HG03097 (cell line): Measurements from ENCODE around the gene CPLX3.
A peak's percentile ranks its signal among the peaks of the same experiment; 100 is the strongest.

ENCODE experiments used
- ATAC-seq: cut with Tn5 transposase; IDR thresholded peaks from one replicate; pipeline ENCODE4 v1.9.1; 2021; ENCODE audit not compliant: unreplicated experiment, low FRiP score

Gene CPLX3

DNA sequence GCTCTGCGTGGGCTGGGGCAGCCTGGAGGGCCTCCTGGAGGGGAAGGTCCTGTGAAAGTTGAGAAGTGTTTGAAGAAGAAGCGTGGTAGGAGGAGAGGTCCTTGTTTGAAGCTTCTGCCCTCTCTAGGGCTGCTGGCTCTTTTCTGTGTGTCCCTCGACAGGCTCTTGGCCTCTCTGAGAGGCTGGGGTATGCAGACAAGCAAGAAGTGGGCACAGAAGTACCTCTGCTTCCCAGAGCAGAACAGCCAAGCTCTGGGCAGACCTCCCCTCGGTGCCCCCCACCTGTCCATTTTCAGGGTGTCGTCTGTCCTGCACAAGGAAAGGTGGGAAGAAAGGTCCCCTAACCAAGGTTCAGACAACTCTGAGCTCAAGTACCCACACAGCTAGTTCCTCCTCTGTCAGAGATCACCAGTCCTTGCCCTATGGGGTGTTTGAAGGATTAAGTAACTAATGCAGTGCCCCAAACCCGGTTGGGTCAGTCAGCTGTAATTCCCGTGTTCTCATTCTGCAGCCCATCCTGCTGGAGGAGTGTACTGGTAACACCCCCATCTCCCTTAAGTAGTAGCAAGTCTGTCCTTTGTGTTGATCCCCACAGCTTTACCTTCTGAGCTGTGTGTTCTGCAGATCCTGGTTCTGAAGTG is 38.3 kb upstream of the CPLX3 start:
- ATAC-seq, result no peak

DNA sequence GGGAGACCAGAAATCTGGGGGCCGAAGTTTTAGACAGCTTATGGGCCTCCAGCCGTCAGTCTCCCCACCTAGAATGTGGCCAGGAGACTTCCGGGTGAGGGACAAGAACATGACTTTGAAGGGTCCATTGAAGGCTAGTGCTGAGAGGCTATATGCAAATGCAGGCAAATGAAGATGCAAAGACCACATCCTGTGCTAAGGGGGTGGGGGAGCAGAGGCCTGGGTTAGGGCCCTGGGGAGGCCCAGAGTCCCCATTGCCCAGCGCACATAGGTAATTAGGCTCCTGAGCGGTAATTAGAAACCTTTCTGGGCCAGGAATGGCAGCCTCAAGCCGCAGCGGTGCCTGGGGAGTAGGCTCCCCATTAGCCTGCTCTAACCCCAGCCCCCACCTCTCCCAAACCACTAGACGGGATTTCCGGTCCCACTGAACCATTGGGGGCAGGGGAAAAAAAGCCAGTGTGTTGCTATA is 37.7 kb upstream of the CPLX3 start:
- ATAC-seq, result no peak

DNA sequence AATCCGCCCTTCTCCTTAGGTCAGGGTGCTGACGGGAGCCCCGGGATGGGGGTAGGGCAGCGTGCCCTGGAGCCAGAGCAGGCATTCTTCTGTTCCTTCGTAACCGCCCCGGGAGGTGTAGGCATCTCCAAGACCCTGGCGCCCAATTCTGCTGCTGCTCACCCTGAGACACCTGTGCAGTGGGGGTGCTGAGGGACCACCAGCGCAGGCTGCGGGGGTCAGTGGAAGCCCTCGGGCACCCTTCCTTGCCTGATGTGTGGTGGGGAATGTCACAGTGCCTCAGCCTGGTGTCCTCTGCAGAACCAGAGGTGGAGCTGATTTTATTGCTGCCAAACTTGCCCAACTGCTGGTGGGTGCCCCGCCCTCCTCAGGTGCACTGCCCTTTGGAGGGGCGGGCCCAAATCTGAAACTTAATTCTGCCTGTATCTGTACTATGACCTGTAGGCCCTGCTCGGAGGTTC is 37.2 kb upstream of the CPLX3 start:
- no peak for ATAC-seq

DNA sequence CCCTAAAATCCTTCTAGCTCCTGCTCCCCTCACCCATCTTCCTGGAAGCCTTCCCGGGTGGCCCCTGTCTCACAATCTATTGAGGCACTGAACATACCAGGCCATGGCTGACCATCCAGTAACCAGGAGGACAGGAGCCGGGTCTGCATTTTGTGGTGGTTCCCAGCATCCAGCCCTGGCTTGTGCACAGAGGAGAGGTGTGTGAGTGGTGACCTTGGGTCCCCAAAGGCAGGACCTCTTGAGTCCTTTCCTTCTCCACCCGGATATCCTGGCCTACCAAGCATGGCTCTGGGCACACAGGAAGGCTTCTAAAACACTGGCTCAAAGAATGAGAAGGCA is 36.7 kb upstream of the CPLX3 start:
- no peak for ATAC-seq

DNA sequence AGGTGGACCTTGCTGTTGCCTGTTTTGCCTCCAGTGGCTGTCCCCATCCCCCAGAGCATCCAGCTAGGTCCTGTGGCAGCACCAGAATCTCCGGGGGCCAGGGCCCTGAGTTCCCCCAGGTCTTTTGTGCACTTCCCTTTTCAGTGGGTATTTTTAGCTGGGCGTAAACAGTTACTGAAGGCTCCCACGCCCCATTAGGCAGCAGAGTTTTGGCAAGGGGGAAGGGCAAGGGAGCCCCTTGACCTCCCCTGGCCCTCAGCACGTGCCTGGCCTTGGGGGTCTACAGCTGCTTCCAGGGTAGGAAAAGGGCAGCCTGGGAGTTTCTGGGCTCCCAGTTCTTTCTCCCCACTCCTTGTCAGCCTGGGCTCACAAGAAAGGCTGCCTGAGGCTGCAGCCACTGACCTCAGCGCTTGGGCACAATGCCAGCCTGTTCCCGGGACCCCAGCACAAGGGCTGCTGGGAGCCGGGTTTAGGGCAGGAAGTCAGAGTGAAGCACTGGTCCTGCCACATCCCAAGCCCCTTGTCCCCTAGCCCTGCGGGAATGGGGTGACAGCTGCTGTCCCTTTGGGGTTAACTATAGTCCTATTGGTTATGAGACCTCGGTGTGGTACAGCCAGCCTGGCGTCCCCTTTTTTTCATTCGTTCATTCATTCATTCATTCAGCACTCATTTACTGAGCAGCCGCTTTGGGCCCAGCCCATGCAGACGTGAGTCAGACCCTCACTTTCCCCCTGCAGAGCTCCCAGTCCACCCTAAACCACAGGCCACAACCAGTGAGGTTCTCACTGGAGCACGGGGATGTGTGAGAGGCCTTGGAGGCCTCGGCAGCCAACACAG is 36.1 kb upstream of the CPLX3 start:
- ATAC-seq, result no peak

DNA sequence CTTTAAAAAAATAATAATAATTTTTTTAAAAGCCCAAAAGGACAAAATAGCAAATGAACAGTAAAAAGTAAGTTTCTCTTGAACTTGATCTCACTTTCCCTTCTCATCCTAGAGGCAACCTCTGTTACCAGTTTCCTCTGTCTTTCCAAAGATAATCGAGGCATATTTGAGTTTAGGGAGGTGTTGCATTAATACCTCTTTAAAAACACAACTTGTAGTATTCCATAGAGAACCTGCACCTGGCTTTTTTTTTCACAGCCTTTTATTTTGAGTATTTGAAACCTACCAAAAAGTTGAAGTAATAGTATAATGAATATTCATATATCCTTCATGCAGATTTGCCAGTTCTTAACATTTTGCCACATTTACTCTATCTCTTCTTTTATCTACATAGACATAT is 35.4 kb upstream of the CPLX3 start:
- ATAC-seq, result no peak

DNA sequence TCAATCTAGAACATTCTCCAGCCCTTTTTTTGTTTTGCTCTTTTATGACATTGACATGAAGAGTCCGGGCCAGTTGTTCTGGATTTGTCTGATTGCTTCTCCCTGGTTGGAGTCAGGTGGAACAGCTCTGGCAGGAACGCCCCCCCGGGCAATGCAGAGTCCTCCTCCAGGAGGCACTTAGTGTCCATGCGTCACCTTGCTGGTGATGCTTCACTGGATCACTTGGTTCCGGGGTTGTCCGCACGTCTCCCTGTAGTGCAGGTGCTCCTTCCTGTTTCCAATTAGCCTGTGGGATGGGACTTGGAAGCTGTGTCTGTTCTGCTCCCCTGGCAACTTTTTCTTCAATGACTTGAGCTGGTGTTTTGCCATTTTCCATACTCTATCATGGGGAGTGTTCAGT is 34.8 kb upstream of the CPLX3 start:
- ATAC-seq, result no peak

DNA sequence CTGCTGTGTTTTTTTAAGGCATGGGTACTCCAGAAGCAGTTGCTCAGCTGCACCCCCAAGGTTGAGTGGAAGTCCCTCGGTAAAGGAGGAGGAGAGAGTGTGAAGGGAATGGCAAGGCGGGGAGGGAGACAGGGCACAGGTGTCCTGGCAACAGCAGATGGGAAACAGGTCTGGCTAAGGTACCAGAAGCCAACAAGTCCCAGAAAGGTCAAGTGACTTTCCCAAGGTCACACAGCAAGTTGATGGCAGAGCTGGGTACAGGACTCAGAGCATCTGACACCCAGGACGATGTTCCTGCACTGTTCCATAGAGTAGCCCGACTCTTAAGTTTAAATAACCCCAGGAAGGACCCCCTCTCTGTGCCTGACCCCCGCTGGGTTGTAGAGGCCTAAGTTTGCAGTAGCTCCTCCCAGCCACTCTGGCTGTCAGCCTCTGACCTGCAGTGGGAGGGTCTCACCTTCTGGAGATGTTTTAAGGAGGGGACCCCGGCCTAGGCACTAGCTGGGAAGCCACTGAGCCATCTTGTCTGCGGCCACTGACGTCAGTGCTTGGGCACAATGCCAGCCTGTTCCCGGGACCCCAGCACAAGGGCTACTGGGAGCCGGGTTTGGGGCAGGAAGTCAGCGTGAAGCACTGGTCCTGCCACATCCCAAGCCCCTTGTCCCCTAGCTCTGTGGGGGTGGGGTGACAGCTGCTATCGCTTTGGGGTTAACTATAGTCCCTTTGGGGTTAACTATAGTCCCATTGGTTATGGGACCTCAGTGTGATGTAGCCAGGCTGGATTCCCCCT is 34.0 kb upstream of the CPLX3 start:
- no peak for ATAC-seq

DNA sequence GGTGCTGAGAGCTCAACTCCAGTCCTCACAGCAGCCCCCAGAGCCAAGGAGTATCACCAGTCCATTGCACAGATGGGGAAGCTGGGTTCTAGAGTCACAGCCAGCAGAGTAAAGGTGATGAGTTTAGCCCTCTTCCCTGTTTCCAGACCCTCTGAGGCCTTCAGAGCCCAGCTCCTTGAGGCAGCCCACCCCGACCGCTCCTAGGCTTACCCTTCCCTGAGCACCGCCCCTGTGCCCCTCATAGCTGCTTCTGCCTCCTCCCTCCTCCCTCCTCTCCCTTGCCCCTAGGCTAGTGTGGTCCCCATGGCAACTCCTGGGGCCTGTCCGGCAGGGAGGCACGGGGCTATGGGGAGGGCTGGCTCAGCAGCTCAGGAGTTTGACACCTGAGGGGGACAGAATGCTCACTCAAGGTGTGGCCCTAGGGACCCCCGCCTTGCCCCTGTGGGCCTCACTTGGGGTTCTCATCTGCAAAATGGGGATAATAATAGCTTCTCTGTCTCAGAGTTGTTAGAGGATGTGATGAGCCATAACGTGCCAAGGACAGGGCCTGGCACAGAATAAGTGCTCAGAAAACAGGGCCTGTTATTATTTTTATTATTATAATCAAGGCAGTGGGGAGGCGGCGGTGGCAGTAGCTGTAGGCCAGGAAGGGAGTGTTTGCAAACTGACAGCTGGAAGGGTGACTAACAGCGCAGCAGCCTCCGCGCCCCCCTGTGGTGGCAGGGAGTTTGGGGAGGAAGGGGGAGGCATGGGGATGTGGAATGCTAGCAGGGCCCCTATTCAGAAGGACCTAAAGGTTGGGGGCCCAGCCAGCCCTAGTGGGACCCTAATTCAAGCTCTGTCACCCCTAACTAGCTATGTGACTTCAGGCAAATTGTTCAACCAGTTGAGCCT is 33.0 kb upstream of the CPLX3 start:
- no peak for ATAC-seq

DNA sequence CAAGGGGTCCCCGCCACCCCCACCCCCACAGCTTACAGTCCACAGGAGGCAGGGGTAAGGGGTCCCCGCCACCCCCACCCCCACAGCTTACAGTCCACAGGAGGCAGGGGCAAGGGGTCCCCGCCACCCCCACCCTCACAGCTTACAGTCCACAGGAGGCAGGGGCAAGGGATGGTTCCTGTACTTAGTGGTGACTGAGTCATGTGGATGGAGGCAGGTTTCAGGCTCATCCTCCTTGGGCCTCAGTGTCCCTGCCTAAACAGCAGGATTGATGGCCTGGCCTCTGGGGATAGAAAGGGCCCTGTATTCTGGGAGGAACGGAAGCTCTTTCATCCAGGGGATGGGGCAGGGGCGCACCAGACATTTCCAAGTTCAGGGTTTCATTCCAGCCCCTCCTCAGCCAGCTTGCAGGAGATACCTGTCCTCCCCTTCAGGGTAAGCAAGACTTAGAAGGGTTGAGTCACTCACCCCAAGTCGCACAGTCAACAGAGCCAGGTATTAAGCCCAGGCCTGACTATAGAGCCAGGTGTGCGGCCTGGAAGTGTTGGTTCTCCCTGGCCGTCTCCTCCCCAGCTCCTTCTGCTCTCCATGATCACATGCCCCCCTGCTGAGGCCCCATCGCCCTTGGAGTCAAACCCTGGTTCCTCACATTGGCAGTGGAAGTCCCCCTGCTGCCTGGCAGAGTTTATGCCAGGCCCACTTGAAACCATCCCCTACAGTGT is 32.0 kb upstream of the CPLX3 start:
- ATAC-seq, result no peak

DNA sequence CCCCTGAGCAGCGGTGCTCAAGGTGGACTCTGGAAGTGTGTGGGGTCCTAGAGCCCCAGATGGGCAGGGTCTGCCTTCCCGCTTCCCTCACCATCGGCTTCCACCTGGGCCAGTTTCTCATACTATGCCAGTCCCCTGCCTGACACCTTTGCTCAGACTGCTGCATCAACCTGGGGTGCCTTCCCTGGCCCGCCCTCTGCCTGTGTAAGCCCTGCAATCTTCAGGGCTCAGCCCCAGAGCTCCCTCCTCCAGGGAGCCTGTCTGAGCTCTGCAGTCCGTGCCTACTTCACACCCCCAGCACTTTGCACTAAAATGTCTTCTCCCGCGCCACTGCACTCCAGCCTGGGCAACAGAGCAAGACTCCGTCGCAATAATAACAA is 31.5 kb upstream of the CPLX3 start:
- ATAC-seq, result no peak

DNA sequence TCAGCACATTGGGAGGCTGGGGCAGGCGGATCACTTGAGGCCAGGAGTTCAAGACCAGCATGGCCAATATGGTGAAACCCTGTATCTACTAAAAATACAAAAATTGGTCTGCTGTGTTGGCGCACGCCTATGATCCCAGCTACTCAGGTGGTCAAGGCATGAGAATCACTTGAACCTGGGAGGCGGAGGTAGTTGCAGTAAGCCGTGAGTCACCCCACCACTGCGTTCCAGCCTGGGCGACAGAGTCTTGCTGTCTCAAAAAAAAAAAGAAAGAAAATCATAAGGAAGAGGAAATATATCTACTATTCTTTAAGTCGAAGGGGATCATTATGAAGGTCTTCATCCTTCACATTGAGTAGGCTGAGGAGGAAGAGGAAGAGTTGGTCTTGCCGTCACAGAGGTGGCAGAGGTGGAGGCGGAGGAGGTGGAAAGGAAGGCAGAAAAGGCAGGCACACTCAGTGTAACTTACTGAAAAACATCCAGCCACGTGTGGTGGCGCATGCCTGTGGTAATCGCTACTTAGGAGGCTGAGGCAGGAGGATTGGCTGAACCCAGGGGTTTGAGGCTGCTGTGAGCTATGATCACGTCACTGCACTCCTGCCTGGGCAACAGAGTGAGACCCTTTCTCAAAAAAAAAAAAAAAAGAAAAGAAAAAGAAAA is 30.3 kb upstream of the CPLX3 start:
- no peak for ATAC-seq

DNA sequence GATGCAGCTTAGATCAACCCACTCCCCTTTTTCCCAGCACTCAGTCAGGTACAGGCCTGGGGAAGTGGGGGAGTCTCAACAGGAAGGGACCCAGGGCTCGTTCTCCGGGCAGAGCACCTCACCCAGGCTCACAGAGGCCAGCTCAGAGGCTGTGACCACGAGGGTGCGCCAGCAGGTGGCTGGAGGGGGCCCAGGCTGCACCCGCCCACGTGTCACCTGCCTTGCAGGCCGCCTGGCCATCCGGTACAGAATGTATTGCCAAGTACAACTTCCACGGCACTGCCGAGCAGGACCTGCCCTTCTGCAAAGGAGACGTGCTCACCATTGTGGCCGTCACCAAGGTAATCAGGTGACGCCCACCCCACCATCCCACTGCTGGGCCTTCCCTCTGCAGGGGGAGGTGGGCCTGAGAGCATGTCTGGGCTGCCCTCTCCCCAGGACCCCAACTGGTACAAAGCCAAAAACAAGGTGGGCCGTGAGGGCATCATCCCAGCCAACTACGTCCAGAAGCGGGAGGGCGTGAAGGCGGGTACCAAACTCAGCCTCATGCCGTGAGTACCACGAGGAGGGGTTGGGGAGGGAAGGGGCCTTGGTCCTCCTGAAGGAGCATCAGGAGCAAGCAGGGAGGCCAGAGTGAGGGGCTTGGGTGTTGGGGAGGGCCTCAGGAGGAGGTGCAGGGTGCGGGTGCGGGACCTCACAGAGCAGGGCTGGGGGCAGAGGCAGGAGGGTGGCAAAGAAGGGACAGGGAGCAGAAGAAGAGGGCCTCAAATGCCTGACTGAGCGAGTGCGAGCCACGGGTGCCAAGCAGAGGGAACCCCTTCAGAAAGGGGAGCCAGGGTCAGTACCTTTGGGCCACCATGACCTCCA is 27.8 kb upstream of the CPLX3 start:
- ATAC-seq, result no peak

DNA sequence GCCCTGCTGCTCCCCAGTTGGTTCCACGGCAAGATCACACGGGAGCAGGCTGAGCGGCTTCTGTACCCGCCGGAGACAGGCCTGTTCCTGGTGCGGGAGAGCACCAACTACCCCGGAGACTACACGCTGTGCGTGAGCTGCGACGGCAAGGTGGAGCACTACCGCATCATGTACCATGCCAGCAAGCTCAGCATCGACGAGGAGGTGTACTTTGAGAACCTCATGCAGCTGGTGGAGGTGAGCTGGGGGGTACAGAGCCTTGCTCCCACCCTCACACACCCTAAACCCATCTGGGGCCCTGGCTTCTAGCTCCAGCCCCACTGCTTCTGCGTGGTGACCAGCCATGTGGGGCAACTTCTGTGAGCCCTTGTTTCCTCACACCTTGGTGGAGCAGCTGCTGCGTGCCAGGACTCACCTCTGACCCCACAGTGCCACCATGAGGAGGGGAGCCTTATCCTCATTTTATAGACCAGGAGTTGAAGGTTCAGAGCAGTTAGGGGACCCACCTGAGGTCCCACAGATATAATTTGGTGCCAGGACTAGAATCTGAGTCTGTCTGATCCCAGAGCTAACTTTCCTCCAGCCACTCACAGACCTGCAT is 27.1 kb upstream of the CPLX3 start:
- ATAC-seq, result no peak

DNA sequence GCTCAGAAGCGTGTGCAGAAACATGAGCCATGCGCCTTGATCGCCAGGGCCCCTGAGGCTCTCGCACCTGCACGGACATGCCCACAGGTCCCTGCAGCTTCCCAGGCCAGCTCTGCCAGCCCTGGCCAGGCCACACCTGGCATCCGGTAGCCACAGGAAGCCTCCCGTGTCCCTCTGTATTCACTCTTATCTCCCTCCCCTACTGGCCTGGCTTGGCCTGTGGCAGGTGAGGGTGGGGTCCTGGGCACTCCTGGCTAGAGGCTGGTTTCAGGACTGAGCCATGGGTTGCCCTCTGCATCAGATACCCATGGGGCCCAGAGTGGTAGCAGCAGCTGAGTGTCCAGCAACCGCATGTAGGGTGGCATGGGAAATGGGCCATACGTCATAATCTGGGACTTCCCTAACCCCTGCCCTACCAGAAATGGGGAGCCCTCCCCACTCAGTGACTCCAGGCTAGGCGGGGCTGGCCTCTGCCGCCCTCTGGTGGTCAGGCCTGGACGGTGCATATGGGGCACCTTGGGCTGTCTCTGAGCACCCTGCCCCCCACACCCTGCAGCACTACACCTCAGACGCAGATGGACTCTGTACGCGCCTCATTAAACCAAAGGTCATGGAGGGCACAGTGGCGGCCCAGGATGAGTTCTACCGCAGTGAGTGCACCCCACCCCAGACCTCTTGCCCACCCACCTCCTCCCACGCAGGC is 26.4 kb upstream of the CPLX3 start:
- peak; percentile 71 for ATAC-seq

DNA sequence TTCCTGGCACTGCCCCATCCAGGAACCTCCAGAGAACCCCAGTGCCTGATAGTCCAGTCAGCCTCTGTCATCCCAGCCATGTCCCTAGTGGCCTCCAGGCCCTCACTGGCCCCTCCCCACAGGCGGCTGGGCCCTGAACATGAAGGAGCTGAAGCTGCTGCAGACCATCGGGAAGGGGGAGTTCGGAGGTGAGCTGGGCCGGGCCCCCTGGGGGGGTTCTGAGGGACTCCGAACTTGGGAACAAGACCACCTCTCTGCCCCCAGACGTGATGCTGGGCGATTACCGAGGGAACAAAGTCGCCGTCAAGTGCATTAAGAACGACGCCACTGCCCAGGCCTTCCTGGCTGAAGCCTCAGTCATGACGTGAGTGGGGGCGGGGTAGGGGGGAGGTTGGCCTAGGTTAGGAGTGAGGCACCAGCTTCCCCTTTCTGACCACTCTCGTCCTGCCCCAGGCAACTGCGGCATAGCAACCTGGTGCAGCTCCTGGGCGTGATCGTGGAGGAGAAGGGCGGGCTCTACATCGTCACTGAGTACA is 25.8 kb upstream of the CPLX3 start:
- no peak for ATAC-seq

DNA sequence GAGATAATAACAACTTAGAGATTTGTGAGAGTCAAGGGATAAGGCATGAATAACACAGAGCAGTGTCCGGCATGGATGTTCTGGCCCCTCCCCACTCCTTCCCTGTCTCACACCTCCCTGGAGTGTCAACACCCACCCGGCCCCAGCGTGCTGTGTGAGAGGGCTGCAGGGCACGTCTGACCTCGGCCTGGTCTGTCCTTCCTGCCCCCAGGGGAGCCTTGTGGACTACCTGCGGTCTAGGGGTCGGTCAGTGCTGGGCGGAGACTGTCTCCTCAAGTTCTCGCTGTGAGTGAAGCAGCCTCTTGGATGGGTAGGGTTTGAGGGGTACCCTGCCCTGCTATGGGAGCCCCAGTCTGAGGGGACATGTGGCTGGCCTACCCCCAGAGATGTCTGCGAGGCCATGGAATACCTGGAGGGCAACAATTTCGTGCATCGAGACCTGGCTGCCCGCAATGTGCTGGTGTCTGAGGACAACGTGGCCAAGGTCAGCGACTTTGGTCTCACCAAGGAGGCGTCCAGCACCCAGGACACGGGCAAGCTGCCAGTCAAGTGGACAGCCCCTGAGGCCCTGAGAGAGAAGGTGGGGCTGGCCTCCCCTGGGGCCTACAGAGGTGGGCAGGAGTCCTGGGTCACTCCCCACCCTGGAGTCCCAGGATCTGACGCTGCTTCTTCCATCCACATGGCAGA is 25.0 kb upstream of the CPLX3 start:
- ATAC-seq, result no peak
